HG03442 (cell line): Measurements from ENCODE around the gene PSMG1.

Experiments used
- ATAC-seq: cut with Tn5 transposase; IDR thresholded peaks from one replicate; pipeline ENCODE4 v1.9.1; 2021; ENCODE audit warnings: mild to moderate bottlenecking, moderate library complexity; ENCODE audit not compliant: unreplicated experiment

The PSMG1 gene

GRCh38 chr21:39125752-39126485, 57.3 kb downstream of the PSMG1 start:
- no peak for ATAC-seq
